ENCODE results near the gene EDC3. TPM values are rescaled to one million over a fixed set of nuclear protein-coding genes. Genes with fewer than 3 reads are reported as not detected.

EDC3 gene
- total and polyA plus RNA-seq, 9 of the 15 experiments (the other 6 are each of a cell fraction or from before 2014, with no cell fraction given) = 11.7 to 63.9 (median 32.8) TPM

GRCh38 chr15:74663303-74664027, 32.4 kb downstream of the EDC3 start:
- no peak overlapping the region for H3K4me2 ChIP-seq (ENCODE audit: insufficient read depth, low read length)
- H3K36me3 ChIP-seq (ENCODE audit: control insufficient read depth, insufficient read depth, low read length) = peaks cover 6% of the 10 kb centered on the region; the same call in 1 of the 3 replicates
- 76% methylated on average over 8 of the region's 8 CpGs for WGBS (ENCODE audit: insufficient coverage, low coverage, missing lambda C conversion rate)
- no peak overlapping the region for H3K9ac ChIP-seq (ENCODE audit: insufficient read depth in 1 of 2, low read depth in 2 of 2, low read length in 2 of 2)
- in situ Hi-C loops (cut with MboI) = no loop called here
- ATAC-seq (no peak), DNase-seq (ENCODE audit: extremely low read depth in 1 of 4, low spot score in 3 of 4) (no peak), FAIRE-seq (no peak)
- no TSS peak for BruUV-seq (replicated peaks)
- peaks cover 5% of the 10 kb centered on the region; the same call in 1 of the 3 replicates for H3K79me2 ChIP-seq (ENCODE audit: control insufficient read depth, insufficient read depth, low read length)
- no peaks in the 10 kb centered on the region for H3K27me3 ChIP-seq (ENCODE audit: control insufficient read depth in 2 of 2, insufficient read depth in 2 of 2, low read length in 2 of 2)
- intact Hi-C loops (cut with micrococcal nuclease) = no loop called here
- peak; percentile 54 for TF ChIP-seq ZNF316 (IDR thresholded peaks at IDR 0.05)
- TF ChIP-seq TRIM25 (IDR thresholded peaks at IDR 0.05; ENCODE audit: borderline replicate concordance) = no peak
- H3K9me3 ChIP-seq (replicated peaks; ENCODE audit: control insufficient read depth, insufficient read depth, low read depth, low read length) = no peaks in the 10 kb centered on the region
- no peaks in the 10 kb centered on the region for H3K4me1 ChIP-seq (replicated peaks in 1 of 2; ENCODE audit: control insufficient read depth in 2 of 2, insufficient read depth in 2 of 2, low read length in 2 of 2)
- H3K4me3 ChIP-seq = no peak overlapping the region
- H2AFZ ChIP-seq (ENCODE audit: low read depth, low read length) = no peak overlapping the region
- no peaks in the 10 kb centered on the region for H4K20me1 ChIP-seq (replicated peaks; ENCODE audit: control insufficient read depth, insufficient read depth, low read length)
- H3K27ac ChIP-seq (ENCODE audit: extremely low read depth, low read depth, low read length) = no peak overlapping the region
- H3K9me1 ChIP-seq (ENCODE audit: control insufficient read depth, insufficient read depth, low read length) = no peaks in the 10 kb centered on the region
- POLR2A ChIA-PET = interaction anchor here (0.5 to 0.7 kb wide), 2 partner anchors 10 to 18 kb away, joined by 3 read pairs; no protein-coding TSS in a partner anchor
- CTCF ChIA-PET (ENCODE audit: low intra/inter-chr PET ratio) = no interaction called here

Data from K562 (cell line).